Chondrocyte (in vitro differentiated cells): ENCODE measurements around the gene PRR22. TPM values are rescaled to one million over a fixed set of nuclear protein-coding genes. Genes with fewer than 3 reads are reported as not detected.

Source experiments
- DNase-seq: peaks from one replicate; pipeline ENCODE4 v3.0.0; 2021; ENCODE audit warnings: mixed read lengths, low spot score
- H3K27ac Mint-ChIP-seq: one replicate; pipeline ENCODE4 v1.8.0; 2021; ENCODE audit warnings: mild to moderate bottlenecking, moderate library complexity, mixed read lengths; ENCODE audit not compliant: unreplicated experiment
- H3K27me3 Mint-ChIP-seq: 2 replicates; pipeline ENCODE4 v1.8.0; 2021; ENCODE audit warnings: low read depth, mixed read lengths
- H3K36me3 Mint-ChIP-seq: 2 replicates; pipeline ENCODE4 v1.8.0; 2021; ENCODE audit warnings: low read depth, mixed read lengths
- H3K4me1 Mint-ChIP-seq: 2 replicates; pipeline ENCODE4 v1.8.0; 2021; ENCODE audit warnings: low read depth, mild to moderate bottlenecking, mixed read lengths
- H3K4me3 Mint-ChIP-seq: one replicate; pipeline ENCODE4 v1.8.0; 2021; ENCODE audit warnings: mild to moderate bottlenecking, moderate library complexity, mixed read lengths; ENCODE audit not compliant: unreplicated experiment
- H3K9me3 Mint-ChIP-seq: 2 replicates; pipeline ENCODE4 v1.8.0; 2021; ENCODE audit warnings: low read depth, mixed read lengths
- total RNA-seq: library from RNA; stranded (reverse); gene quantifications from 3 replicates; pipeline ENCODE4 v1.2.1, GENCODE V29; 2021
- TF ChIP-seq, protein P1 (sequence below): fragments of 200-600 bp; sonication (generic); IDR thresholded peaks from 2 replicates; pipeline ENCODE4 v1.5.0; 2021; ENCODE audit warnings: antibody characterized with exemption, mild to moderate bottlenecking, moderate library complexity

The PRR22 gene
- total RNA-seq, 1 donor from 2014 or later: 1.3 TPM

GRCh38 chr19:5801796-5802619, 17.5 kb upstream of the PRR22 start:
- H3K4me1 Mint-ChIP-seq: peaks cover 9% of the 10 kb centered on the region
- DNase-seq: no peak
- TF ChIP-seq, protein P1, sequence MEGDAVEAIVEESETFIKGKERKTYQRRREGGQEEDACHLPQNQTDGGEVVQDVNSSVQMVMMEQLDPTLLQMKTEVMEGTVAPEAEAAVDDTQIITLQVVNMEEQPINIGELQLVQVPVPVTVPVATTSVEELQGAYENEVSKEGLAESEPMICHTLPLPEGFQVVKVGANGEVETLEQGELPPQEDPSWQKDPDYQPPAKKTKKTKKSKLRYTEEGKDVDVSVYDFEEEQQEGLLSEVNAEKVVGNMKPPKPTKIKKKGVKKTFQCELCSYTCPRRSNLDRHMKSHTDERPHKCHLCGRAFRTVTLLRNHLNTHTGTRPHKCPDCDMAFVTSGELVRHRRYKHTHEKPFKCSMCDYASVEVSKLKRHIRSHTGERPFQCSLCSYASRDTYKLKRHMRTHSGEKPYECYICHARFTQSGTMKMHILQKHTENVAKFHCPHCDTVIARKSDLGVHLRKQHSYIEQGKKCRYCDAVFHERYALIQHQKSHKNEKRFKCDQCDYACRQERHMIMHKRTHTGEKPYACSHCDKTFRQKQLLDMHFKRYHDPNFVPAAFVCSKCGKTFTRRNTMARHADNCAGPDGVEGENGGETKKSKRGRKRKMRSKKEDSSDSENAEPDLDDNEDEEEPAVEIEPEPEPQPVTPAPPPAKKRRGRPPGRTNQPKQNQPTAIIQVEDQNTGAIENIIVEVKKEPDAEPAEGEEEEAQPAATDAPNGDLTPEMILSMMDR: no peak
- H3K27ac Mint-ChIP-seq: no peak overlapping the region
- no peak overlapping the region for H3K4me3 Mint-ChIP-seq
- H3K27me3 Mint-ChIP-seq: peaks cover 9% of the 10 kb centered on the region
- no peaks in the 10 kb centered on the region for H3K9me3 Mint-ChIP-seq
- no peaks in the 10 kb centered on the region for H3K36me3 Mint-ChIP-seq

DNA sequence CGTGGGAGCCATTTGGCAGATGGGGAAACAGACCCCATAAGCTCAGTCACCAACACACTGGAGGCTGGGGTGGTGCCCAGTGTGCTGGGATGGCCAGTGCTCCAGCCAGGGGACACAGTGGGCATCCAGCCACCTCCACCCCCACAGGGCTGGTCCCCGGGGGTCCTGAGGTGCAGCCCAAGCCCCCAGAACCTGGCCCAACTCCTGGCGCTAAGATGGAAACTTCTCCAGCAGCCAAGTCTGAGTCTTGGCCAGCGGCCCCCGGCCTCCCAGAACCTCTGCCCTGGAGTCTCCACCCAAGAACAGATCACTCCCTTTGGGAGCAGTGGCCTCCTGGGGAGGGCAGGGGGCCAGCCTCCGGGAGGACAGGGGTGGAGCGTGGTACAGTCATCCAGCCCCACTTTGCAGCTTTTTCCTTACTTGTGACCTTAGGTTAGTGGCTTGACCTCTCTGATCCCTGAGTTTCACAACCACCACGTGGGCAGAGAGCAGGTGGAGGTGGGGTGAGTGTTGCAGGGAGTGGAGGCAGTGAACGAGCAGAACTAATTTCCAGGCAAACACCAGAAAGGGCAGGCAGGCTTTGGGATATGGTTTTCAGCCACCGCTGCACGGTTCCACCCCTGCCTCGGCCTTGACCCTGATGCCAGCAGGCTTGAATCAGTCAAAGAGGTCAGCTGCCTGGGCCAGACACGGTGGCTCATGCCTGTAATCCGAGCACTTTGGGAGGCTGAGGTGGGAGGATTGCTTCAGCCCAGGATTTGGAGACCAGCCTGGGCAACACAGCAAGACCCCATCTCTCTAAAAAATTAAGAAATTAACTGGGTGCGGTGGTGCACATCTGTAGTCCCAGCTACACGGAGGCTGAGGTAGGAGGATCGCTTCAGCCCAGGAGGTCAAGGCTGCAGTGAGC, 16.1 kb upstream of the PRR22 start:
- TF ChIP-seq, protein P1: no peak
- Mint-ChIP-seq H3K27ac (no peak overlapping the region), H3K4me3 (no peak overlapping the region), H3K4me1 (peaks cover 9% of the 10 kb centered on the region), H3K36me3 (no peaks in the 10 kb centered on the region), H3K9me3 (no peaks in the 10 kb centered on the region), H3K27me3 (peaks cover 9% of the 10 kb centered on the region)
- no peak for DNase-seq

GRCh38 chr19:5799247-5800241, 15.0 kb upstream of the PRR22 start:
- Mint-ChIP-seq H3K27ac (no peak overlapping the region), H3K36me3 (no peaks in the 10 kb centered on the region), H3K9me3 (no peaks in the 10 kb centered on the region), H3K27me3 (peaks cover 9% of the 10 kb centered on the region), H3K4me1 (peaks cover 9% of the 10 kb centered on the region), H3K4me3 (no peak overlapping the region)
- TF ChIP-seq, protein P1: no peak
- DNase-seq: no peak

DNA sequence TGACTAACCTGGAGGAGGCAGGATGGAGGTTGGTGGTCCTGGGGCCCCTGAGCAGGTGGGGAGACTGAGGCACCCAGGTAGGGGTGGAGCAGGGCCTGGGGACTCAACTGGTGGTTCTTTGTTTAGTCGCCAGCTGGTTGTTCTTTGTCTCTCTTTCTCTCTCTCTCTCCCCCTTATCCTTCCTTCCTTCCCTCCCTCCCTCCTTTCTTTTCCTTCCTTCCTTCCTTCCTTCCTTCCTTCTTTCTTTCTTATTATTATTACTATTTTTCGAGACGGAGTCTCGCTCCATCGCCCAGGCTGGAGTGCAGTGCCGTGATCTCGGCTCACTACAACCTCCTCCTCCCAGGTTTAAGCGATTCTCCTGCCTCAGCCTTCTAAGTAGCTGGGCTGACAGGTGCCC, 13.7 kb upstream of the PRR22 start:
- no peak overlapping the region for H3K27ac Mint-ChIP-seq

More for the DNA sequence above, 13.7 kb upstream of the PRR22 start:
- Mint-ChIP-seq H3K9me3 (no peaks in the 10 kb centered on the region), H3K4me3 (no peak overlapping the region), H3K27me3 (peaks cover 5% of the 10 kb centered on the region), H3K4me1 (peaks cover 3% of the 10 kb centered on the region), H3K36me3 (no peaks in the 10 kb centered on the region)
- TF ChIP-seq, protein P1: no peak
- no peak for DNase-seq
